ENCODE data around the gene RXRB. TPM values are rescaled to one million over a fixed set of nuclear protein-coding genes. Genes with fewer than 3 reads are reported as not detected.

The RXRB gene
- total RNA-seq, 1 donor from 2014 or later = 28.0 TPM

GRCh38 chr6:33165581-33166258 is 34.7 kb downstream of the RXRB start:
- DNase-seq (ENCODE audit: extremely low spot score in 2 of 2) = no peak
- no peak overlapping the region for H3K4me3 ChIP-seq
- H3K9me3 ChIP-seq = no peaks in the 10 kb centered on the region
- H3K27me3 ChIP-seq = no peaks in the 10 kb centered on the region
- H3K4me1 ChIP-seq = peaks cover 16% of the 10 kb centered on the region
- TF ChIP-seq POLR2AphosphoS5 (IDR thresholded peaks at IDR 0.05; ENCODE audit: insufficient read depth in 1 of 2, low read depth in 1 of 2) (no peak), POLR2A (IDR thresholded peaks at IDR 0.05) (no peak), CTCF (IDR thresholded peaks at IDR 0.05) (no peak)
- no peaks in the 10 kb centered on the region for H3K36me3 ChIP-seq
- intact Hi-C loops (cut with DNase I) = loop anchor here (10.0 kb wide), 1 partner anchor 281 kb away; no protein-coding TSS in a partner anchor
- H3K27ac ChIP-seq = no peak overlapping the region

- Histone ChIP-seq H3K4me1 (peaks cover 18% of the 10 kb centered on the region), H3K27me3 (no peaks in the 10 kb centered on the region), H3K9me3 (no peaks in the 10 kb centered on the region), H3K4me3 (no peak overlapping the region), H3K36me3 (no peaks in the 10 kb centered on the region), H3K27ac (no peak overlapping the region)
- no peak for DNase-seq (ENCODE audit: extremely low spot score in 2 of 2)
- no peak for TF ChIP-seq CTCF (IDR thresholded peaks at IDR 0.05)
- TF ChIP-seq POLR2AphosphoS5 (IDR thresholded peaks at IDR 0.05; ENCODE audit: insufficient read depth in 1 of 2, low read depth in 1 of 2) = no peak
- no peak for TF ChIP-seq POLR2A (IDR thresholded peaks at IDR 0.05)
- intact Hi-C loops (cut with DNase I) = loop anchor here (5.0 to 10.0 kb wide), 2 partner anchors 82 to 280 kb away; no protein-coding TSS in a partner anchor
These were observed 35.6 kb downstream of the RXRB start for GRCh38 chr6:33164665-33165373.

GRCh38 chr6:33164176-33164575 is 36.3 kb downstream of the RXRB start:
- H3K9me3 ChIP-seq = no peaks in the 10 kb centered on the region
- H3K4me1 ChIP-seq = peaks cover 18% of the 10 kb centered on the region
- H3K27me3 ChIP-seq = no peaks in the 10 kb centered on the region
- H3K4me3 ChIP-seq = no peak overlapping the region
- H3K27ac ChIP-seq = no peak overlapping the region
- intact Hi-C loops (cut with DNase I) = loop anchor here (5.0 to 10.0 kb wide), 2 partner anchors 83 to 279 kb away; no protein-coding TSS in a partner anchor
- TF ChIP-seq POLR2A (IDR thresholded peaks at IDR 0.05) = no peak
- no peak for TF ChIP-seq CTCF (IDR thresholded peaks at IDR 0.05)
- TF ChIP-seq POLR2AphosphoS5 (IDR thresholded peaks at IDR 0.05; ENCODE audit: insufficient read depth in 1 of 2, low read depth in 1 of 2) = no peak
- no peak for DNase-seq (ENCODE audit: extremely low spot score in 2 of 2)
- H3K36me3 ChIP-seq = no peaks in the 10 kb centered on the region

- H3K27me3 ChIP-seq = no peaks in the 10 kb centered on the region
- TF ChIP-seq POLR2A (IDR thresholded peaks at IDR 0.05) = no peak
- no peak for TF ChIP-seq CTCF (IDR thresholded peaks at IDR 0.05)
- TF ChIP-seq POLR2AphosphoS5 (IDR thresholded peaks at IDR 0.05; ENCODE audit: insufficient read depth in 1 of 2, low read depth in 1 of 2) = no peak
- intact Hi-C loops (cut with DNase I) = loop anchor here (5.0 to 10.0 kb wide), 2 partner anchors 84 to 279 kb away; no protein-coding TSS in a partner anchor
- no peak overlapping the region for H3K27ac ChIP-seq
- no peaks in the 10 kb centered on the region for H3K36me3 ChIP-seq
- no peaks in the 10 kb centered on the region for H3K9me3 ChIP-seq
- no peak for DNase-seq (ENCODE audit: extremely low spot score in 2 of 2)
- no peak overlapping the region for H3K4me3 ChIP-seq
- peaks cover 18% of the 10 kb centered on the region for H3K4me1 ChIP-seq
These were observed 36.9 kb downstream of the RXRB start for GRCh38 chr6:33163540-33163939.
